Fibroblast of skin of scalp (primary cell): ENCODE data around the gene PRKCB.

ENCODE experiments used
- DNase-seq: peaks from one replicate; pipeline ENCODE4 v3.0.0-alpha.2; 2013

PRKCB gene

GRCh38 chr16:24051125-24051524 is 215.3 kb downstream of the PRKCB start:
- DNase-seq, result no peak

DNA sequence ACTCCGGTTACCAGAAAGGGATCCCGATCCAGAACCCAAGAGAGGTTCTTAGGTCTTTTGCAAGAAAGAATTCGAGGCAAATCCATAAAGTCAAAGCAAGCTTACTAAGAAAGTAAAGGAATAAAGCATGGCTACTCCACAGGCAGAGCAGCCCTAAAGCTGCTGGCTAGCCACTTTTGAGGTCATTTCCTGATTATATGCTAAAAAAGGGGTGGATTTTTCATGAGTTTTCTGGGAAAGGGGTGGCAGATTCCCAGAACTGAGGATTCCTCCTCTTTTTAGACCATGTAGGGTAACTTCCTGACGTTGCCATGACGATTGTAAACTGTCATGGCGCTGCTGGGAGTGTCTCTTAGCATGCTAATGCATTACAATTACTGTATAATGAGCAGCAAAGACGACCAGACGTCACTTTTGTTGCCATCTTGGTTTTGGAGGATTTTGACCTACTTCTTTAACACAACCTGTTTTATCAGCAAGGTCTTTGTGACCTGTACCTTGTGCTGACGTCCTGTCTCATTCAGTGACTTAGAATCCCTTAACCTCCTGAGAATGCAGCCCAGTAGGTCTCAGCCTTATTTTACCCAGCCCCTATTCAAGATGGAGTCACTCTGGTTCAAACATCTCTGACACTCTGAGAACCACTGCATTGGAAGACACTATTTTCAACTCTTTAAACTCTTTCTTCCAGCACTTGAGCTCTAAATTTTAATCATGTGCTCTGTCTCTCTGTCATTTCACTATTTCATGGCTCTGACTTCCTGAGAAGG is 216.7 kb downstream of the PRKCB start:
- no peak for DNase-seq

DNA sequence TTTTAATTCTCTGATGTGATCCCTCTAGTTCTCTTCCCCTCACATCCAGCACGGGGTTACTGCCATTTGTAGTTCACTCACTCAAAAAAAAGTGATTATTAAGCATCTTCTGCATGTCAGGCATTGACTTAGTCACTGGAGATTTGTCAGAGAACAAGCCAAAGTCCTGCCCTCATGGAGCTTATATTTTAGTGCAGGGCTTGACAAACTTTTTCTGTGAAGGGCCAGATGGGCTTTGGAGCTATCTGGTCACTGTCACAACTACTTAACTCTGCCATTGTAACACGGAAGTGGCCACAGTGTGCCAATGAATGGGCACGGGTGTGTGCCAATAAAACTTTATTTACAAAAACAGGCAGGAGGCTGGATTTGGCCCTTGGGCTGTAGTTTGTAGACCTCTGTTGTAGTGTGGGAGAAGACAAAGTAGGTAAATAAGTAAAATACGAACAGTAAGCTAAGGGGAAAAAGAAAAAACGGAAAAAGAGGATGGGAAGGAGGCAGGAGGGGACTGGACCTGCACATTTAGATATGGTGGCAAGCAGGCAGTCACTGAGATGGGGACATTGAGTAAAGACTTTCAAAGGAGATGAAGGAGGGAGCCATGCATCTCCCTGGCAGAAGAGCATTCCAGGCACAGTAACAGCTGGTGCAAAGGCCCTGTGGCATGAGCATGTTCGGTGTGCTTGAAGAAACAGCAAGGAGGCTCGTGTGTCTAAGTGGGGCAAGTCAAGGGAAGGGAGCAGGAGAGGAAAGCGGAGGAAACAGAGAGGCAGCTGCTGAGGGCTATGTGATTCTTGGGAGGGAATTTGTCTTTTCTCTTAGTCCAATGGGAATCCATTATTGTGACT is 217.5 kb downstream of the PRKCB start:
- DNase-seq, result no peak

GRCh38 chr16:24054741-24055491 is 219.1 kb downstream of the PRKCB start:
- no peak for DNase-seq

GRCh38 chr16:24062270-24062817 is 226.6 kb downstream of the PRKCB start:
- no peak for DNase-seq

- DNase-seq, result no peak
These were observed 233.3 kb downstream of the PRKCB start for GRCh38 chr16:24069036-24069590.

- DNase-seq, result peak; percentile 7
These were observed 235.1 kb downstream of the PRKCB start for GRCh38 chr16:24070851-24071250.

GRCh38 chr16:24071666-24072360 is 236.0 kb downstream of the PRKCB start:
- no peak for DNase-seq

- DNase-seq, result no peak
These were observed 237.5 kb downstream of the PRKCB start for GRCh38 chr16:24073321-24073720.

DNA sequence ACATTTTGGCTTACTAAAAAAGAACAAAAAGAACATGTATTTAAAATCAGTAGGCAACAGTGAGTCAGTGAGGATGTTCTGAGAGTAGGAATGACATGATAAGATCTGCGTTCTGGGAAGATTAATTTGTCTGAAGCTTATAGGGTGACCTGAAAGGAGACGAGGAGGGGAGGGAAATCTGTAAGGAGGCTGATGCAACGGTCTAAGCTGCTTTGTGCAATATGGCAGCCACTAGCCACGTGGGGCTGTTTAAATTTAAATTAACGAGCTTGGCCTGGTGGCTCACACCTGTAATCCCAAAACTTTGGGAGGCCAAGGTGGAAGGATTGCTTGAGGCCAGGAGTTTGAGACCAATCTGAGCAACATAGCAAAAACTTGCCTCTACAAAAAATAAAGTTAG is 238.8 kb downstream of the PRKCB start:
- no peak for DNase-seq

GRCh38 chr16:24075302-24075701 is 239.5 kb downstream of the PRKCB start:
- DNase-seq, result no peak

- no peak for DNase-seq
These were observed 240.3 kb downstream of the PRKCB start for GRCh38 chr16:24075931-24076716.

GRCh38 chr16:24077292-24077691 is 241.5 kb downstream of the PRKCB start:
- DNase-seq, result no peak

GRCh38 chr16:24077966-24078365 is 242.2 kb downstream of the PRKCB start:
- no peak for DNase-seq

- DNase-seq, result no peak
These were observed 249.9 kb downstream of the PRKCB start for GRCh38 chr16:24085666-24086065.

DNA sequence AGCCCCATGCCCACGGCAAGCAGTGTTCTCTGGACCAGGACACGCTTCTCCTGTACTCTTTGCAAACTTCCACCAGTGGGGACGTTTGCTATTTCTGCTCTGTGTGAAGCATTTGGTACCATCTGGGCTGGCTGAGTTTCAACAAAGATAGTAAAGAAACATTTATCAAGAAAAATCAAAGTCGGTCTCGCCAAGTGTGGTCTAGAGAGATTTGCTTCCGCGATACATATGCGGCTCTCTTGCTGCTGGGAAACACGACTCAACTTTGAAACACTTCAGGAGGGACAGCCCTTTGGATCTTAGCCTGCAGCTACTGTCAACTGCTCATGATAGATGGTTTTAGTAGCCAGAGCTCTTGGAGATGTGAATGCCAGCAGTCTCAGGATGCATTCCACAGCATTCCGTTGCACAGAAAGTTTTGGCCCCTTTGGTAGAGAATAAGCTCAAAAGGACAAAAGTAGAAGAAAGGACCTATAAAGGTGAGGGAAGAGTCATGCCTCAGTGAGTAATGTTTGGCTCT is 252.2 kb downstream of the PRKCB start:
- no peak for DNase-seq

DNA sequence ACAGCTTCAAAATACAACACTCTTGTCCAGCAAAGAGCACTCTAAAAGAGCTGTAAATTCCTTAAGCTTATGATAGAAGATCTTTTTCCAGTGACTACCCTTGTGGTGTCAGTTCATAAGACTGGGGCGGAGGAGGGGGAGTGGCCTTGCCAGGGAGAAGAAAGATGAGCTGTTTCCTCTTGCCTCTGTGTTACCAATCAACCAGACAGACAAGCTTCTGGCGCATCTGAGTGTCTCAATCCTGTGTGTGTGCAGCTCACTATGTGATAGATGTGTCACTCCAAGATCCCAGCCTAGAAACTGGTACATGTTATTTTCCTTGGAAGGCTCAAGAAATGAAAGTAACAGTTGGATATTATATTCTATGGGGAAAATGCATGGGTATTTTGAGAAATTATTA is 253.0 kb downstream of the PRKCB start:
- DNase-seq, result no peak

DNA sequence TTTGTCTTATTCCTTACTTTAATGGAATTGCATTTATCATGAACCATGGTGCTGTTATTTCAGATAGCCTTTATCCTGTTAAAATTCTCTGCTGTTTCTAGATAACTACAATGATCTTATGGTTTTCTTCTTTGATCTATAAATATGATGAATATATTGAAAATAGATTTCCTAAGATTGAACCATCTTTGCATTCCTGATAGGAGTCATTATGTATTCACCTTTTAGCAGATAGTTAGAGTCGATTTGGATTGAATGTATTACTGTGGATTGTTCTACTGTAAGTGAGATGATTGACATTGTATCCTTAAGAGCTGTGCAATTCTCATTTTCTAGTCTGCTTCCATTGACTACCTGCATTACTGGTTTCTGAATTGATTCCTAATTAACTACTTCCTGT is 255.3 kb downstream of the PRKCB start:
- no peak for DNase-seq

DNA sequence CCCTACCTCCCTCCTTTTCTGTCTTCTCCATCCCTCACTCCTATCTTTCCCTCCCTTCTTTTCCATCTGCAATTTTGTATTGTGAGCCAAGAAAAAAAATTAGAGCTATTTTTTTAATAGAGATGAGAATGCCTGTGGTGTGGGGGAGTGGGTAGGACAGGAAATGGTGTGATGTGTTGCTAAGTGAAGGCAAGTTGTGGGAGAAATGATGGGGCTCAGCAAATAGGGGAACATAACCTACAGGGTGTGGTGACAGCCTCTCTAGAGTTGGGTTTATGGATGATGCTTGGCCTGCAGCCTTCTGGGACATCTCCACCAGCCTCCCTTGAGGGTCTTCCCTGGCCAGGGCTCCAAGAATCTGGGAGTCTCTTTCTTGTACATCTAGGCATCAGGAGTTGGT is 257.3 kb downstream of the PRKCB start:
- no peak for DNase-seq

- no peak for DNase-seq
These were observed 258.9 kb downstream of the PRKCB start for GRCh38 chr16:24094660-24095059.

GRCh38 chr16:24098896-24099295 is 263.1 kb downstream of the PRKCB start:
- no peak for DNase-seq
